Adrenal gland (tissue), 5 donors: ENCODE results near the gene GIMAP1.

ENCODE experiments used
- CTCF ChIP-seq, 6 experiments: fragments of 450-650 bp in 4 of 6; fragments of 200-600 bp in 2 of 6; sonication (generic) in 1 of 6; IDR thresholded peaks; 1 replicate in 5 of 6; 2 replicates in 1 of 6; pipeline versions ENCODE4 v1.5.1 to v1.8.0; 2016 to 2021; ENCODE audit warnings: antibody characterized with exemption in 6 of 6, mild to moderate bottlenecking in 2 of 6, moderate library complexity in 1 of 6
- POLR2A ChIP-seq, 2 donors: fragments of 450-650 bp; IDR thresholded peaks; one replicate each; pipeline ENCODE4 v1.6.1; 2017; ENCODE audit warnings: antibody characterized with exemption in 2 of 2, mild to moderate bottlenecking in 2 of 2, moderate library complexity in 1 of 2
- donor health status: DM: no; HTN: no; CAD: no.

- TF ChIP-seq CTCF (IDR thresholded peaks at IDR 0.05) (no peak), POLR2A (IDR thresholded peaks at IDR 0.05) (no peak)
Observed at GRCh38 chr7:150719960-150720891, 3.8 kb downstream of the GIMAP1 start.
